GM21576 (cell line): ENCODE results near the gene TAOK3.
A peak's percentile ranks its signal among the peaks of the same experiment; 100 is the strongest.
"Not testable (repeated sequence)": the region's sequence is repeated elsewhere in the genome, so short reads cannot be mapped to it uniquely, and the experiment has no call there.

Source experiments
- ATAC-seq: cut with Tn5 transposase; IDR thresholded peaks from one replicate; pipeline ENCODE4 v1.9.1; 2021; ENCODE audit warnings: mild to moderate bottlenecking, moderate library complexity; ENCODE audit not compliant: unreplicated experiment

TAOK3 gene

DNA sequence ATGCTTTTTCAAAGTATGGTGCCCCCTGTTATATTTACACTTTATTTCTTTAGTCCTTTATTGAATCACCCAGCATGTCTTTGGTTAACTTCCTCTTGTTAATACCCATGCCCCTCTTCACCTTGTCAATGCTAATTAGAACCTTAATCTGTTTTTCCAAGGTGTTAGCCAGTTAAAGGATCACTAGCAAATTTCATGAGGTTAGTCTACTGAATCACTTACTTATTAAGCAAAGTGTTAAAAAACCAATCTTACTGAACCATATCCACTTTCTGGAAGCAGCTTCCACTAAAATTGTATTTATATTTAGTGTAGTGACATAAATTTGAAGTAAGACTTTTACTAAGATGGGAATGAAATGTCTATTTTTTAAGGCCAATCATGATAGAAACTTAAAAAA, 27.9 kb downstream of the TAOK3 start:
- no peak for ATAC-seq

DNA sequence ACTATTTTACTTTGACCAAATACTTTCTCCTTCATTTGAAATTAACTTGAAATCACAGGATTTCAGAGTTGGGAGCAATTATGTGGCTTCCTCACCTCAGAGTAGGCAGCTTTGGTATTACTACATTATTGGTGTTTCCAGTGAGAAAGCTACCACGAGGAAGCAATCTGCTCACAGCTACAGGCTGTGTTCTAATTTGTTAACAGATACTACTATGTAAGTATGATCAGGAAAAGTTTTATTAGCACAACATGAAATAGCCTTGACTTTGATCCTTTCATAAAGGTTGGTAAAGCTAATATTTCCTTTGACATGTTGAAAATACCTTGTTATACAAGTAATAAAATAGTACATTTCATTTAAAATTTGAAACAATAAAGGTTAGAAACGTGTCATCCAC, 30.6 kb downstream of the TAOK3 start:
- no peak for ATAC-seq

DNA sequence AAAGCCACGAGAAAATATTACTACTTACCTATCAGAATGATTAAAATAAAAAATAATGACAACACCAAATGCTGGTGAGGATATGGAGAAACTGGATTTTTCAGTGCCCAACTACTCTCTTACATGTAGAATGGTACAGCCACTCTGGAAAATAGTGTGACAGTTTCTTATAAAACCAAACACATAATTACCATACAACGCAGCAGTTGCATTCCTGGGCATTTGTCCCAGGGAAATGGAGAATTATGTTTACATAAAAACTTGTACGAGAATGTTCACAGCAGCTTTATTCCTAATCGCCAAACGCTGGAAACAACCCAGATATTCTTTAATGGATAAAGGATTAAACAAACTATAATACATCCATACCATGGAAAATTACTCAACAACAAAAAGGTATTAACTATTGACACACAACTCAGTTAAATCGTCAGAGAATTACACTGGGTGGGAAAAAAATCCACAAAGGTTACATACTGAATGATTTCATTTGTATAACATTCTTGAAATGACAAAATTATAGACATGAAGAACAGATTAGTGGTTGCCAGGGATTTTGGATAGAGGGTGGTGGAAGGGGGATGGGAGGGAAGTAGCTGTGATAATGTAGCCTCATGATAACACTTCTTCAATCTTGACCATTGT, 35.4 kb downstream of the TAOK3 start:
- ATAC-seq, result no peak

DNA sequence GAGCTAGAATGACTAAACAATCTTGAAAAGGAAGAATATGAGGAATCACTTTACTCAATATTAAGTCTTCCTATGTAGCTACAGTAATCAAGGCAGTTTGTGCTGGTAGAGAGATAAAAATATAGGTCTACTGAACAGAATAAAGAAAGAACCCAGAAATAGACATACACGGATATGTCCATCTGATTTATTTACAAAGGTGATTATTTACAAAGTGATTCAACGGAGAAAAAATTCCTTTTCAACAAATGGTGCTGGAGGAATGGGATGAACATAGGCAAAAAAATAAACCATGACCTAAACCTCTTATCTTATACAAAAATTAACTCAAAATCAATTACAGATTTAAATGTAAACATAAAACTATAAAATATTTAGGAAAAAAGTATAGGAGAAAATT, 36.6 kb downstream of the TAOK3 start:
- no peak for ATAC-seq

DNA sequence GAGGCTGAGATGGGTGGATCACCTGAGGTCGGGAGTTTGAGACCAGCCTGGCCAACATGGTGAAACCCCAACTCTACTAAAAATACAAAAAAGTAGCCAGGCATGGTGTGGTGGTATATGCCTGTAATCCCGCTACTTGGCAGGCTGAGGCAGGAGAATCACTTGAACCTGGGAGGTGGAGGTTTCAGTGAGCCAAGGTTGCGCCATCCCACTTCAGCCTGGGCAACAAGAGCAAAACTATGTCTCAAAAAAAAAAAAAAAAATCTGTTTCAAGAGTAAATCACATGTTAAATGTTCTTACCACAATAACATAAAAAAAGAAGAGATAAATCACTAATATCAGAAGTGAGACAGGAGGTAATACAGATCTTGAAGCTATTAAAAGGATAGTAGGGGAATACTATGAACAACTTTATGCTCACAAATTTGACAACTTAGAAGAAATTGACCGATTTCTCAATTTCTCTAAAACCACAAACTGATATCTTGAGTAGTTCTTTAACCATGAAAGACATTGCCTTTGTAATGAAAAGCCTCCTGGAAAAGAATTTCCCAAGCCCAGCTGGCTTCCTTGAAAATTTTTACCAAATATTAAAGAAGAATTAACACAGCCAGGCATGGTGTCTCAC, 37.7 kb downstream of the TAOK3 start:
- no peak for ATAC-seq

DNA sequence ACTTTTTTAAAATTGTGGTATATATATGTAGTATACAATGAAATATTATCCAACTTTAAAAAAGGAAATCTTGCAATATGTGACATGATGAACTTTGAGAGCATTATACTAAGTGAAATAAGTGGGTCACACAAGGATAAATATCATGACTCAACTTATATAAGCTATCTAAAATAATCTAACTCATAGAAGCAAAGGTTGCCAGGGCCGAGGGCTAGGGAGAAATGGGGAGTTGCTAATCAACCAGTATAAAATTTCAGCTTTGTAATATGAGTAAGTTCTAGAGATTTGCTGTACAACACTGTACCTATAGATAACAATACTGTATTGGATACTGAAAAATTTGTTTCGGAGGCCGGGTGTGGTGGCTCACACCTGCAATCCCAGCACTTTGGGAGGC, 38.5 kb downstream of the TAOK3 start:
- ATAC-seq, result no peak

DNA sequence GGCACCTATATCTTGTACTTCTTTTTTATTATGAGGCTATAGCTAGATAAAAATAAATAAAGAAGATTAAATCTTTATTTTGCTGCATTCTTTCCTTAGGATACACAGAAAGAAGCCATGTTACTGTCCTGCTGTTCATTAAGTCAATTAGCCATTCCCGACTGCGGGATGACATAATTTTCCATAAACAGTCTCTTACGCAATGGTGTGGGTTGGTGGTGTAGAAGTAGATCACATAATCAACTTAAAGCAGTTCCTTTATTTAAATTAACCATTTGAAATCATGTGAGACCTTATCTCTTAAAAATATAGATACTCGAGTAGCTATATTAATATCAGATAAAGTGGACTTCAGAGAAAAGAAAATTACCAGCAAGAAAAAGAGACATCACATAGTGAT, 40.2 kb downstream of the TAOK3 start:
- no peak for ATAC-seq

DNA sequence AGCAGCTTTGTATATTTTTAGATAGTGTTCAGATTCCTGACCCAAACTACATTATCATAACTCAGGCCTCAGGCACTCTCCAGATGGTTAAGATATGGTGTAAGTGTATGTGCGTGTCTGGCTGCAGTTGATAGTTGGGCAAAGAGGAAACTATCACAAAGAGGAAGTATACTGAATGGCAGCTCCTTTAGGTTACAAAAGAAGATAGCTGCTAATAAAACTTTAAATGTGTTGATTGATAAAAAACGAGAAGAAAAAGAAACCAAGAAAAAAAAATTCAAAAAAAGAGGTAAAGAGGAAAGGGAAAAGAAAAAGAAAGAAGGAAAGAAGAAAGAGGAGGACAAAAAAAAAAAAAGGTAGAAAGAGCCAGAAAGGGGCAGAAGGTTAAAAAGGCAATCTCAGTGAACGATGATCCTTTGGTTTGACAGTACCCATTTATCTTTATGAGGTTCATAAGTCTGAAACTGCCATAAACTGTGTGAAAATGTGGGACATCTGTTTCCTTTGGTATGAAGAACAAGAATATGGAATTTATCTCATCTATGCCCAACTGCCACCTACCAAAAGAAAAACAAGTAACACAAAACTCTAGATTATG, 42.2 kb downstream of the TAOK3 start:
- peak; percentile 85 for ATAC-seq

DNA sequence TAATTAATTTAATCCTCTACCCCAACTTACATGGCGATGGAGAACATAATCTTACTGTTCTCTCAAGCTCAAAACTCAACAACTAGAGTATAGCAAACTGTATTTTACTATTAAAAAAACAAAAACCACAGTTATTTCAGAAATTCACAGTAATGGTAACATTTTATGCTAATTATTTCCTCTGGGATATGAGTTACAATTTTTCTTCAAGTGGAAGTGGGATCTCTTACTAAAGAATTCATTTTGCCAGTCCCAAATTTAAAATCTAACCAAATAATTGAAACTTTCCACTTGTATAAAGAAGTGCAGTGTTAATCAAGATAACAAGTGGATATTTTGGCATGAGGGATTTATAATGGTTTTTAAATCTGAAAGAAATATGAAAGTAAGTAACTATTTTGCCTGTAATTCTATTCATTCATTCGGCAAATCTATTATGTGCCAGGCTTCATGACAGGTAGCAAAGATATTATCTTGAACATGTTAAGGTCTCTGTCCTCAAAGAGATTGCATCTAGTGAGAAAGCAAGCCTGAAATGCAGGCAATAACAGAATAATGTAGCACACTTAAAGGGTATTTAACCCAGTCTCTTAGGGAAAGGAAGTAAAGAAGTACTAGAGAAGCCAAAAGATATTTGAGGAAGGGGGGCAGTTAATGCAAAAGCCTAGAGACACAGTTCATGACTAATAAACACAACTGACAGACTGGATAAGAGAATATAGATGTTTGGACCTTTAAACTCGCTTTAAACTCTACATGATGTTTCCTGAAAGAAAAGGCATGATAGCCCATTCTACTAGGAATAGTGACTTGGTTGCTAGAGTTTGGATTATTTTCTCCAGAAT, 44.0 kb downstream of the TAOK3 start:
- ATAC-seq, result no peak

DNA sequence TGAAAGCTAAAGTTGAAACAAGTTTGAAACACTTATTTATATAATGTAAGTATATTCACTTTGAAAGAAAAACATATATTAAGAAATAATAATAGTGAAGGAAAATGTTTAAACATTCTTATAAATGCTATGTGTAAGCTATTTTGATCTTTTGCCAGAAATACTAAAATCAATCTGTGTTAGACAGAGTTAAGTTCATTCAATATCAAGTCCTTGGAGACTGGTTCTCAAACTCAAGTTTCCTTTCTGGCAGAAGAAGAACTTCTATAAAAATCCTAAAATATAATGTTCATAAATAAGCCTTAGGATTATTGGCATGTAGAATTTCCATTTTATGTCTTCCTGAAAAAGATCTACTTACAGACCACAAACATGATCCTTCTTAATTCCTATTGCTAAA, 45.3 kb downstream of the TAOK3 start:
- ATAC-seq, result no peak

DNA sequence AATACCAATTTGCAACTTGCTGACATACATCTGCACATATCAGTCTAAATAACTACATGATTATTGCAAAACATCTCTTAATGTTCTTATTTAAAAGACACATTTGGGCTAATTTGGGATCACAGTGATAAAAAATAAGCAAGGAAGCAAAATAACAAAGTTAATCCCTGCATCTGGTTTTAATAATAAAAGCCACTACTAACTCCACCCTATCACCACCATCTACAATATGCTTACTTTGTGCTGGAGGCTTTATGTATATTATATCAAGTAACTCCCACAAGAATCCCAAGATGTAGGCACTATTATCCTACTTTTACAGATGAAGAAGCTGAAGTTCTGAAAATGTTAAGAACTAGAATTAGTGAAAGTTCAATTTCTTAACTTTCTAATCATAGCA, 45.7 kb downstream of the TAOK3 start:
- no peak for ATAC-seq

DNA sequence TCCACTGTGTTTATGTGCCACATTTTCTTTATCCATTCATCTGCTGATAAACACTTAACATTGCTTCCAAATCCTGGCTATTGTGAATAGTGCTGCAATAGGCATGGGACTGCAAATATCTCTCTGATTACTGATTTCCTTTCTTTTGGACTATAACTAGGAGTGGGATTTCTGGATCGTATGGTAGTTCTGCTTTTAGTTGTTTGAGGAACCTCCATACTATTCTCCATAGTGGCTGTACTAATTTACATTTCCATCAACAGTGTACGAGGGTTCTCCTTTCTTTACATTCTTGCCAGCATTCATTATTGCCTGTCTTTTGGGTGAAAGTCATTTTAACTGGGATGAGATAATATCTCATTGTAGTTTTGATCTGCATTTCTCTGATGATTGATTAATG, 47.6 kb downstream of the TAOK3 start:
- ATAC-seq, result no peak

DNA sequence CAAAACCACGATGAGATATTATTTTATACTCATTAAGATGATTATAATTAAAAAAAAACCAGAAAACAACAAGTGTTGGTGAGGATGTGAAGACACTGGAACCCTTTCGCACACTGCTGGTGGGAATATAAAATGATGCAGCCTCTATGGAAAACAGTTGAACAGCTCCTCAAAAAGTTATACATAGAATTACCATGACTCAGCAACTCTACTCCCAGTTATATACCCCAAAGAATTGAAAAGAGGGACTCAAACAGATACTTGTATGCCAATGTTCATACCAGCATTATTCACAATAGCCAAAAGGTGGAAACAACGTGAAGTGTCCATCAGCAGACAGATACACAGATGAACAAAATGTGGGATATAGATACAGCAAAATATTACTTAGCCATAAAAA, 53.1 kb downstream of the TAOK3 start:
- no peak for ATAC-seq

DNA sequence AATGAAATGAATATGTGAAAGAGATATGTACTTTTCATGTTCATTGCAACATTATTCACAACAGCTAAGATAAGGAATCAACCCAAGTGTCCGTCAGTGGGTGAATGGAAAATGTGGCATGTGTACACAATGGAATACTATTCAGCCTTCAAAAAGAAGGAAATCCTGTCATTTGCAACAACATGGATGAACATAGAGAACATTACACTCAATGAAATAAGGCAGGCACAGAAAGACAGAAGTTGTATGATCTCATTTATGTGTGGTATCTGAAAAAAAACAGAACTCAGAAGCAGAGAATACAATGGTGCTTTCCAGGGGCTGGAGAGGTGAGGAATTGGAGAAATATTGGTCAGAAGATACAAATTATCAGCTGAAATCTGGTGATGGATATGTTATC, 54.0 kb downstream of the TAOK3 start:
- ATAC-seq, result no peak

DNA sequence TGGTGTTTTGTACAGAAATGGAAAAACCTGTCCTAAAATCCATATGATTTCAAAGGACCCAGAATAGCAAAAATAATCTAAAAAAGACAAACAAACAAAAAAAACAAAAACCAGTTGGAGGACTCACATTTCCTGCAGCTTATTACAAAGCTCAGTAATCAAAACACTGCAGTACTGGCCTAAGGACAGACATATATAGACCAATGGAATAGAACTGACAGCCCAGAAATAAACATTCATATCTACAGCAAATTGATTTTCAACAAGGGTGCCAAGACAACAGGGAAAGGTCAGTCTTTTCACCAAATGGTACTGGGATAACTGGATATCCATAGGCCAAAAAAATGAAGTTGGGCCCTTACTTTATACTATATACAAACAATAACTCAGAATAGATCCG, 55.0 kb downstream of the TAOK3 start:
- no peak for ATAC-seq

DNA sequence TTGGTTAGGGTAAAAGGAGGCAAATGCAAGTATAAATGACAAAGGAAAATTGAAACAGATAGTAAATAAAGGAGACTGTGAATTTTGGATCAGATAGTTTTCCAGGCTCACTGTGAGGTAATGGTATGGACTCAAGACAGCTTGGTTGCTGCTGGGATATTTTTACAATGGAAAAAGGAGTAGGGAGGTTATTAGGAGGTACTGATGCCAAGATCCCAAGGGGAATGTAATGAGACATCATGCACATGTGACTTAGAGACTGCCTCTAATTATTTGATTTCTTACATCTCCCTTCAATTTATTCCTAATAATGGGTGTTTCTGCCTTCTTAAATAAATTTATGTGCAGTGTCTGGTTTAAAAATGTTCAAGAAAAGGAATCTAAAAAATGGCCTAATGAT, 56.9 kb downstream of the TAOK3 start:
- ATAC-seq, result no peak

DNA sequence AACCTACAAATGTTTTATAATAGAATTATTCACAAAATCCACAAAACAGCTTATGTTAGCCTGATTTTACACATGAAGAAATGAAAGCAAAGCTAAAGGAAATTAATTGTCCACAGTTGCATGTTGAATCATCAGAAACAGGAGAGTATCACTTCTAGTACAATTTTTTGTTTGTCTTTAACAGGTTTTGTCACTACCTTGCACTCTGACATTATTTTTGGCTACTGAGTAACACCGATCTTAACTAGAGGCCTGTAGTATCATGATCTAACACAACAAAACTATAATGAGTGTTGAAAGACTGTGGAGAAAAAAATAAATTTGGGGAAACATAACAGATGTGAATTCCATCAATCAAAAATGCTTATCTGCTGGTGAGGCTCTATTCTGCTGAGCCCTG, 60.1 kb downstream of the TAOK3 start:
- ATAC-seq, result peak; percentile 66

DNA sequence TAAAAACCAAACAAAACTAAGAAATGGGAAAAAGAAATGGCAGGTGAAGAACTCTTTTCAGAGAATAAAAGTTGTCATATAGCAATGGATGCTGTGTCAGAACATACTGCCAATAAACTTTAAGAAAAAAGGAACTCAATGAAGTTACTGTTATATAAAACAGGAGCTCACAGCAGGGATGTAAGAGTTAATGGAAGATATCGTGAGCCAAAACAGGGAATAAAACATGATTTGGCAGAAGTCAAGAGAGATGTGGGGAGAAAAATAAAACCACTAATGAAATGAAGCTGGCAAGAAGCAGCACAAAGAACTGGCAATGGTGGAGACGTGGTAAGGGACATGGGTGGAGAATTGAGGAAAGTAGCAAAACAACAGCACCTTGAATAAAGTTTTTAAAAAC, 61.0 kb downstream of the TAOK3 start:
- ATAC-seq, result no peak

DNA sequence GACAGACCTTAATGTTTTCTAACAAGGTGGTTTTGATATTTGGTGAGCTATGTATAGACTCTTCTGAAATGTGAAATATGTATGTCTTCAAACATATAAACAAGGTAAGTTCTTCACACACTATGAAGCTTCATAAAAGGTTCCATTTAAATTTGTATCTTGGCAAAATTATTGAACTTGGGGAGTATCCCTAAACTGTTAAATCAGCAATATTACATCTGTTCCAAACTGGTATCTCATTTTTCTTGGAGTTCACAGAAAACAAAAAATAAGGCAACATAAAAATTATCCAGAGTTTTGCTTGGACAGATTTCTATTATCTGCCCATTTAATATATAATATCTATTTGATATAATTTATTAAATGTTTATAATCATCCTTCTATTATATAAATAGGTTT, 62.4 kb downstream of the TAOK3 start:
- ATAC-seq, result no peak

DNA sequence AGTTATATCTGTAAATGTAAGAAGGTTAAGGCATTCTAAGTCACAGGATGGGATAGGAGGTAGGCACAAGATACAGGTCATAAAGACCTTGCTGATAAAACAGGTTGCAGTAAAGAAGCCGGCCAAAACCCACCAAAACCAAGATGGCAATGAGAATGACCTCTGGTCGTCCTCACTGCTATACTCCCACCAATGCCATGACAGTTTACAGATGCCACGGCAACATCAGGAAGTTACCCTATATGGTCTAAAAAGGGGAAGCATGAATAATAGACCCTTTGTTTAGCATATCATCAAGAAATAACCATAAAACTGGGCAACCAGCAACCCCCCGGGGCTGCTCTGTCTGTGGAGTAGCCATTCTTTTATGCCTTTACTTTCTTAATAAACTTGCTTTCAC, 64.7 kb downstream of the TAOK3 start:
- ATAC-seq, result not testable (repeated sequence)

DNA sequence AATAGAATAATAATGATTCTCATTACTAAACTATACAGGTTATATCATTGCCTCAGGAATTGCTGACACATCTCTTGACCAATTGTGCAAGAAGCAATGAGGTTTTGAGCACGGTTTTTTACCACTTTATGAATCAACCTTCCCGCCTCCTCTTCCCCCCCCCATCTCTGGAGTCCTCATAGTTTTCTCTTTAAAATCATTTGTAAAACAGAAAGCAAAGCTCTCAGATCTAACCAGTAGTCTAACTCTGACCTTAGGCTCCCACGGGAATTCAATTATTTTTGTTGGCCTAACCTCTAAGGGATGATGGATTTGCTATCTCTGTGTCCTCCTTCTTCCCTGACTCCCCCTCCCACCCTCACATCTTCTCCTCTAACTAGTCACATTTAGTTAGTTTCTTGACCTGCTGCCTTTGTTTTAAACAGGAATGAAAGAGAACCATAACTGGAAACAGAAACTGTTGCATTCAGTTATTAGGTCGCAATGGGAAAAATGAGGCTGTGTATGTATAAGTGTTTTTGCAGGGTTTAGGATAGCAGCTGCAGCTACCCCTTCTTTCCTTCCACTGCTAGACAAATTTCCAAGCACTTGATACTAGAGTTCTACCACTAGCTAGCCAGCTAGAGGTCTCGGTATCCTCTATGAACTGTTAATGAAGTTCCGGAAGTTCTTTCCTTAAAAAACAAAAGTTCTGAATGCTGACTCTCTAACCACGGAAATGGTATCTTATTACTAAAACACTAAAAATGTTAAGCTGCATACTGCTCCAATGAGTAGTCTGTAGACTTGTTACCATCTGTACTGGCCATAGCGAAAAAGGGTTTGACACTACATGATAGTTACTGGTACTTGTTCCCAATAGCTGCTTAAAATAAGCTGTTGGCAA, 65.4 kb downstream of the TAOK3 start:
- no peak for ATAC-seq
